HG02884 (cell line): ENCODE data around the gene ADAM23.

Source experiments
- ATAC-seq: cut with Tn5 transposase; IDR thresholded peaks from one replicate; pipeline ENCODE4 v1.9.1; 2021; ENCODE audit warnings: mild to moderate bottlenecking, moderate library complexity; ENCODE audit not compliant: unreplicated experiment

ADAM23 gene

DNA sequence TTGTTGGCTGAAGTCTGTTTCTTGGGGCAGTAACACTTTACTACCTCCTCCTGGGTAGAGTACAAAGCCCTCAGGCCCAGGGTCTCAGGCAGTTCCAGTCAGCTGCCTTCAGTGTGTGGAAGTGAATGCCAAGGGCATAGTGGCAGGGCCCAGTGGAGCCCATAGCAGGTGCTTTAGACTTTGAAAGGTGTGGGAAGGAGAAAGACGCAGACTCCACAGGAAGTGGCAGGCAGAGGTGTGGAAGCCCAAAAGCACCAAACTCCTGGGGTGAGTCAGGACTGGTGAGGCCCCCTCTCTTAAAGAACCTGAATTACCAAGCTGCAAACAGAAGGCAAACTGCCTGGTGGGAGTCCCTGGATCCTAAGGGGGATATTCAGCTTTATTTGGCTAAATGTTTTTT is 45.3 kb downstream of the ADAM23 start:
- ATAC-seq: no peak

DNA sequence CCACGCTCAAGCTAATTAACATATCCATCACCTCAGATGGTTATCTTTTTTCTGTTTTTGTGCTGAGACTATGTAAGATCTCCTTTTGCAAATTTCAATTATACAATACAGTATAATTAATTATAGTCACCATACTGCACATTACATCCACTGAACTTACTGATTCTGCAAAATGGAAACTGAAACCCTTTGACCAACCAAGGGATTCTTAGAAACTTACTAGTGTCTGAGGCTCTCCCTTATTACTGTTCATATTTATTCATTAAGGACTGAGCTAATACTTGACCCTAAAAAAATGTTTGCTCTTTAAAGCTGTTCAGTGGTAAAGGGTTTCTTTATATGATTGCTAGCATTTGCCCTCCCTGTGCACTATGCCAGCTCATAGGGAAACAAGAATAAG is 50.7 kb downstream of the ADAM23 start:
- ATAC-seq: no peak

DNA sequence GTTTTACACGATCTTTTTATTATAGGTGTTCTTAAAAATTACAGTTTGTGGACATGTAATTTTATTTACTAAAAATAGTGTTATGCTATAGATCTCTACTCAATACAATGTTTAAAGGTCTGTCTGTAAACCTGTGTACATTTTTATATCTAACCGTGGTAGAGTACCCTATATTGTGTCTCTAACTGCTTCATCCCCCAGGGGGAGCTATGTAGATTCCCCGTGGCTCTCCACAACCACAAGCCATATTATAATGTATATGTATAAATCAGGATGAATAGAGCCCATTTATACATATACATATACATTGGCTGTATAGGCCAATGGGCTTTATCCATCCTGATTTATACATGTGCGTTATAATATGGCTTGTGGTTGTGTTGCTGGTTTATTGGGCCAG is 59.4 kb downstream of the ADAM23 start:
- ATAC-seq: no peak

DNA sequence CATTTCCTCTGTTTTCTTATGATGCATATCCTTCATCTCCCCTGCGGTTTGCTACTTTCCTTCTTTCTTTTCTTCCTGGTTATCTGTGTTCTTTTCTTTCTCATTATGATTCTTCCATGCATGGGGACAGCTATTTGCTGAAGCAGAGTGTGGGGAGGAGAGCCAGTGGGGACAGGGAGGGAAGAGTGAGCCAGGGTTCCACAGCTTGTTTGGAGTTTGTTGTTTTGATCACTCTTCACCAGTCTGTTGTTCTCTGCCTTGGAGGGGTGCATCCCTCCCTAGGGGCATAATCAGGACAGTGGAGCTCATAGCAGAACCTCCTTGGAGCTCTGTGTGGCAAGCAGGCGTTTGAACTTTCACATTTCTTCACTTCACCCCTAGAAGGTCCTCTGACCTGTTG is 68.0 kb downstream of the ADAM23 start:
- ATAC-seq: no peak

DNA sequence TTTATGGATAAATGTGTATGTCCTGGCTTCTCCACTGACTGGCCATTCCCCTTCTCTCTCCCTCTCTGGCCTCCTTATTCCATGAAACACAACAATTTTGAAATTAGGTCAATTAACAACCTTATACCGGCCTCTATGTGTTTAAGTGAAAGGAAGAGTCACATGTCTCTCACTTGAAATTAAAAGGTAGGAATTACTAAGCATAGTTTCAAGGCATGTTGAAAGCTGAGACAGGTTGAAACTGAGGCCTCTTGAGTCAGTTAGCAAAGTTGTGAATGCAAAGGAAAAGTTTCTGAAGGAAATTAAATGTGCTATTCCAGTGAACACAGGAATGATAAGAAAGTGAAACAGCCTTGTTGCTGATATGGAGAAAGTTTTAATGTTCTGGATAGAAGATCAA is 69.7 kb downstream of the ADAM23 start:
- no peak for ATAC-seq

DNA sequence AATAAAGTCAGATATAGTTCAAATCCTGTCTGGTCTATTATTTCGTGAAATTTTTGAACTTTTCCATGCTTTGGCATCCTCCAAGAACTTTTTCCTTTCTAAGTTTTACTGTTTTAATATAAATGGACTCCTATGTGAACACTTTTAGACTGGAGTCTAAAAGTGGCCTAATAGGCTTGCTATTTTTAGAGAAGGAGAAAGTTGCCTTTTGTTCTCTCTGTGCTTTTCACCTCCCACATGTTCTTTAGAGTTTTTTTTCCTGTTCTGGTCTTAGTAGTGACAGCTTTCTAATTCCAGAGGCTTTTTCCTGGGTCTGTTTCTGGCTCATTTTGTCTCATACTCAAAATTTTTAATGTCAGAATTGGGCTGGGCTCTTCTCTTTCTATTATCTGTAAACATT is 72.2 kb downstream of the ADAM23 start:
- no peak for ATAC-seq

DNA sequence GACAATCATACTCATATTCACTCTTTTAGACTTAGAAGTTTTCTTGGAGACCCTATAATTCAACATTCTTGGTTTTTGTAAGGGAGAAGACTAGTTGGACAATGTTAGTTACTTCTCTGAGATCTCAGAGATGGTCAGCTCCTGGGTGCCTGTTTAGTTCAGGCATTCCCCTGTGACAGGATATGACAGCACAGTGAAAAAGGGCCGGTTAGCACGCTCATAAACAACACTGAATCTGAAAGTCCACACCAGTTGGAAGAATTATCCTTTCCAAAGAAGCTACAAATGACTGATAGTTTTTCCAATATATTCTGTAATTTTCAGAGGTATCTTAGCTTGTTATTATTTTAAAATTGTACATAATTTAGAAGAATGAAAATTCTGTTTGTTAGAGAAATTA is 75.7 kb downstream of the ADAM23 start:
- no peak for ATAC-seq

DNA sequence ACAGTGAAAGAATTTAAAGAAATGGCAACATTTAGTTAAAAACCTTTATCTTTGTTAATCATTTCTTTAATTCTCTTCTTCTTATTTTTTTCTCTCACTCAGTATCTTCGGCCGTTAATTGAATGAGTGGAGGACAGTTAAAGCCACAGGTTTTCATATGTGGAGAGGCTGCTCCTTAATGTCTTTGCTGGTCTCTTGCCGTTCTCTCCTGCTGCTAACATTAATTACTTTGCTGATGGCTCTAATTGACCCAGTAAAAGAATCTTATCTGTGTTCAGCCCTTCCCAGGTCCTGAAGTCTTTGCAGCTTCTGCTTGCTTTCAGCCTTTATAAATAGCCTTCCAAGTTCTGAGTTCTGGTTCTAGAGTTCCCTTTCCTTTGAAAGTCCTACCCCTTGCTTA is 77.1 kb downstream of the ADAM23 start:
- no peak for ATAC-seq

DNA sequence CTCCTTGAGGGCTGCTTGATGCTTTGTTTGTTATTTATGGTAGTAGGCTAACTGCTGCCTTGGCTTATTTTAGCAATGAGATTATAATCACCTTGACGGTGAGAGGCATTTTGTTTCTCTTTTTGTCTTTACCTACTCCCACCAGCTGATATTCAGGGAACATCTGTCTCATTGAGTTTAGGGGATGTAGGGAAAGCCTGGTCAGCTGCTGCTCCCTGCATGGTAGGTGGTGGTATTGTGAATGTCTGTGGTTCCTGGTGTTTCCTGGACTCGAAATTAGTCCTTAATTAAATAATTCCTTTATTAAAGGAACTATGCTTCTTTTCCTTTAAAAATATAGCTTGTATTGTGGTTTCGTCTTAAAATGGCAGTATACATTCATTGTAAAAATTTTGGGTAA is 77.8 kb downstream of the ADAM23 start:
- no peak for ATAC-seq

DNA sequence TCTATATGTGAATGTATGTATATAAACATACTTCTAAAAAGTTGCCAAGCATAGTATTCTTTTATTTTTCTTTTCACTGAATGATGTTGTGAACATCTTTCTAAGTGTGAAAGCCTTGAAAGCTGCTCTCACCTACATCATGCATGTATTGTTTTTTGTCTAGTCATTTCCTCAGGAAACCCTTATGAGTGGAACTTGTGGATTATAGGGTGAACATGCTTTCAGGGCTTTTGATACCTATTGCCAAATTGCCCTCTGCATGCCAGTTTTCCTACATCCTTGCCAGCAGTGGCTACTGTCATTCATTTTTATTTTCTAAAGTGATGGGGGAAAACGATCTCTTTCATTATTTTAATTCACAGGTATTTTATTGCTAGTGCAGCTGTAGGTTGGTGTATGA is 78.3 kb downstream of the ADAM23 start:
- no peak for ATAC-seq

DNA sequence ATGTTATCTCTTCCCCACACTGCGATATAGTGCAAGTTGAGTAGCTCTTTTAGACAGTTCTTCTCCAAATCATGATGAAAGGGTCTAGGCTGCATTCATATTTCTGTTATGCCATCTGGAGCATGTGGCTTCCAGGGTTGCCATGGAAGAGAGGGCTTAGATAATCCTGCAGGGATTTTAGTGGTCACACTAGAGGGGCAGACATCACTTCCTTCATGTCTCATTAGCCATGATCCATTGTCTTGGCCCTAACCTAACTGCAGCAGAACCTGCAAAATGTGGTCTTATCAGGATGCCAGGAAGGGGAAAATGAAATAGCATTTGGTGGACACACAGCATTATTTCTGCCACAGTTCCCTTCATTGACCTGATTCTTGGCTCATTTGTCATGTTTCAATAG is 83.1 kb downstream of the ADAM23 start:
- no peak for ATAC-seq

DNA sequence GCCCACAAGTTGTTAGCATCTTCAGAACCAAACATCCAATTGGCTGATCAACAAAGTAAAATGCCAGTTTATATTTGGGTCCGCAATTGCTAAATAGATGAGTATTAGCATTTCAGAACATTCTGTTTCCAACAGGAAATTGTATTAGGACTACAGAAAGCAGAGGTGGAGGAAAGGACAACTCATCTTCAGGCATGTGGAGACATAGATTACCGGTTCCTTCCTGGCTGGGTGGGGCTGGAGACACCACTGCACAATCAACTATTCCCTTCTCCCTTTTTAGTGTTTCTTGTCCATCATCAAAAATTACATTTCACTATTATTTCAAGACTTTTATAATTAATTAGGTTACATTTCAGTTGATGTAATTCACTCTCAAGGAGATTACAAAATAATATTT is 83.8 kb downstream of the ADAM23 start:
- no peak for ATAC-seq

DNA sequence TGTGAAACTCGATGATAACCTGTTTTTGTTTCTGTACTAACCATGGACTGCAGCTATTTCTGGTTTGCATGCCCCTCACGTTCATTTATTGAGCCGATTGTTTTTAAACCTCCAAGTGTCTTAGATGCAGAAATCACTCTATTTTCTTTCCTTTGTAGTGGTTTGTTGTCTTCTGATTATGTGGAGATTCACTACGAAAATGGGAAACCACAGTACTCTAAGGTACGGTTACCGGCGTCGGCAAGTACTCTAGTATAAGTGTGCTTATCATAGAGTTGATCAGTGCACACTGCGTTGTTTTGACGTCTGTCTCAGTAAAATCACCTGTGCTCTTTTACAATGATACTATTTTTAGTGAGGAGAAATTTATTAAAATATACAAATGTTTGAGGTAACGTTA is 87.4 kb downstream of the ADAM23 start:
- ATAC-seq: no peak

DNA sequence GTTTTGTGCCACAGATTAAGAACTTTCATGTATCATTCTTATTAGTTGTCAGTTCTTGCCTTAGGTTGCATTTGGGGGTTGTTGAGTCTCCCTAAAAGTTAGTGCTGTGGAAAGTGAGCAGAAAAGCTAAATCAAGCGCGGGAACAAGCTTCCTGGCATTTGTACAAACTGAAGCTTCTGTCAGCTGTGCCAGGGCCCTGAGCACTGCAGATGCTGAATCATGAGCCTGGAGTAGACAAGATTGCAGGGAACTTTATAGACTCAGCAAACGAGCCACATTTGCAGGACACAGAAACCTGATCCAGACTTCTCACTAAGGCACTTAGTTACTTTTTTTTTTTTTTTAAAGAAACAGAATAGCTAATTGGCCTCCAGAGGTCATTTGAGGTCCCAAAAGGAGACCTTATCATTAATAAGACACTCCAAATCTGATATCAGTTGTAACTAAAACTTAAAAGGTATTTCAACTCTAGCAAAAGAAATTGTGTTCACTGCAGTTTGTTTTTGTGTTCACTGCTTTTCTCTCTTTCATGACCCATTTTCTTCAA is 88.7 kb downstream of the ADAM23 start:
- no peak for ATAC-seq

DNA sequence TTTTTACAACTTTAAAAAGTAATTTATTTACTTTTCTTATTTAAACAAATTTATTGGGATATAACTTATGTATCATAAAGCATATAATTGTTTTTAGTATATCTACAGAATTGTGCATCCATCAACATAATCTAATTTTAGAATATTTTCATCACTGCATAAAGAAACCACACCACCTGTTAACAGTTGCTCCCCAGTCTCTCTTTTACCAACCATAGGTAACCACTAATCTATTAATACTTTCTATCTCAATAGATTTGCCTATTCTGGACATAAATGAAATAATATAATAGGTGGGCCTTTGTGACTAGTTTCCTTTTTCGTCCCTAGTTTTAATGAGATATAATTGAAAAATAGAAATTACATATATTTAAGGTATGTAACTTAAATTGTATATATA is 90.6 kb downstream of the ADAM23 start:
- no peak for ATAC-seq

DNA sequence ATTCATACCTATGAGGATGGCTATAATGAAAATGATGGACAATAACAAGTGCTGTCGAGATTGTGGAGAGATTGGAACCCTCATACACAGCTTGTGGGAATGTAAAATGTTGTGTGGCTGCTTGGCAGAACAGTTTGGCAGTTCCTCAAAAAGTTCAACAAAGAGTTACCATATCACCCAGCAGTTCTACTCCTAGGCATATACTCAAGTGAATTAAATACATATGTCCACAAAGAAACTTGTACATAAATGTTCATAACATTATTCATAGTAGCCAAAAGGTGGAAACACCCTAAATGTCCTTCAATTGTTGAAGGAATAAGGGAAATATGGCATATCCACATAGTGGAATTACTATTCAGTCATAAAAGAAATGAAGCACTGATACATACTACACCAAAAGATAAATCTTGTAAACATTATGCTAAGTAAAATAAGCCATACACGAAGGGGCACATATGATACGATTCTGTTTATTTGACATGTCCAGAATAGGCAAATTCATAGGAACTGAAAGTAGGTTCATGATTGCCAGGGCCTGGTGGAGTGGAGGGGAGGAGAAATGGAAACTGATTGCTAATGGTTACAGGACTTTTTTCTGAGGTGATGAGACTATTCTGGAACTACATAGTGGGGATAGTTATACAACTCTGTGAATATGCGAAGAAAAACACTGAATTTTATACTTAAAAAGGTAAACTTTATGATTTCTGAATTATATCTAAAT is 92.1 kb downstream of the ADAM23 start:
- ATAC-seq: no peak

DNA sequence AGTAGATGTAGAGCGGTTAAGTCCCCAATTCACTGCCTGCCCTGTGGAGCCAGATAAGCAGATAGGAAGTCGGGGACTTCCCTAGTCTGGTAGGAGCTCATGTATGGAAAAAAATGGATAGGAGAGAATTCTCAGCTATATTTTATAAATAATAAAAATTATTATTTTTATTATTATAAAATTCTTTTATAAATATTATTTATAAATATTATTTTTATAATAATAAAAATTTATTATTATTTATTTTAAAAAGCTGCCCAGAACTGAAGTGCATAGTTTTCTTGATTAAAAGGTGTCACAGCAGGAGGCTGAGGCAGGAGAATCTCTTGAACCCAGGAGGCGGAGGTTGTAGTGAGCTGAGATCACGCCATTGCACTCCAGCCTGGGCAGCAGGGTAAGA is 97.4 kb downstream of the ADAM23 start:
- no peak for ATAC-seq

DNA sequence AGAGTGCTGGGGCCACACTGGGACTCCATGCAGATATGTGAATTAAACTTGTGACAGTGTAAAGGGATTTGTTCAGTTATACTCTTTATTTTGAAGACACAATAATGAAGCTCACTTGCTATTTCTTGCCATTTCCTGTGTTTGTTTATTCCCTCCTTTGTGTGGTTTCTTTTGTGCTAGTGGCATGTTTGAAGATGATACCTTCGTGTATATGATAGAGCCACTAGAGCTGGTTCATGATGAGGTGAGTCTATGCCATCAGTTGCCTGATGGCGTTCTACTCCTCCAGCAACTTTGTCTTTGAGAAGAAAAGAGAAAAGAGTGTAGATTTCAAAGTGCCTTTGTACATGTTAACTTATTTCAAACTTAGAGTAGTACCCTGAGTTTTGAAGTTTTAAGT is 99.7 kb downstream of the ADAM23 start:
- no peak for ATAC-seq

DNA sequence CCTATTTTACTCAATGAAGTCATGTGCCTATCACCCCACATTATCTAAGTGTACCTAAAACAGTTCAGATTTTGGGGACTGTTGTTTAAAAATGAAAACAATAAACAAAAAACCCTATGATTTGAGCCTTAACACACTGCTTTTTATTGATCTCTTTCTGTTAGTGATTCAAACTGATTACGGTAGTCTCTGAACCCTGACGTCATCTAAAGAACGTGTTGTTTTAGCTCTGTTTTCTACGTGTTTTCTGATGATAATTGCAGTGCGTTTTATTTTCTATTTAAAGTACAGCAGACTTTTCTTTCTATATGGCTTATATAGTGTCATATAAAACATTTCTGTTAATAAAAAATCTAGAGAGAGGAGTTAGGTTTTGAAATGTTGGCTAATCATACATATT is 105.1 kb downstream of the ADAM23 start:
- no peak for ATAC-seq

DNA sequence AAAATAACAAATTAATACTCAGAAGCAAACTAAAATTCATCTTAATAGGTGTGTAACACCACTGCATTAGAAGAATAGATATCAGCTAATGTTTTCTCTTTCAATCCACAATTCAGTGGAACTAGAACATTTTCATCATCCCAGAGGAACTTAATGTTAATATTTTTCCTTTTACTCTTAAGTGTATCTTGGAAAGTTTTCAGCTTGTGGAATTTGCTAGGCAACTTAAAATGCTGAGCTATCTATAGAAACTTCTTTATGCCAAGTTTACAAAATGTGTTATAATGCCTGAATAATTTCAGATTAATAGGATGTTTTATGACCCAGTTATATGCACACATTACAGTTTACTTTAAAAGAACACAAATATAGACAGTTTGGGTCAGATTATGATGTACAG is 112.4 kb downstream of the ADAM23 start:
- ATAC-seq: no peak

DNA sequence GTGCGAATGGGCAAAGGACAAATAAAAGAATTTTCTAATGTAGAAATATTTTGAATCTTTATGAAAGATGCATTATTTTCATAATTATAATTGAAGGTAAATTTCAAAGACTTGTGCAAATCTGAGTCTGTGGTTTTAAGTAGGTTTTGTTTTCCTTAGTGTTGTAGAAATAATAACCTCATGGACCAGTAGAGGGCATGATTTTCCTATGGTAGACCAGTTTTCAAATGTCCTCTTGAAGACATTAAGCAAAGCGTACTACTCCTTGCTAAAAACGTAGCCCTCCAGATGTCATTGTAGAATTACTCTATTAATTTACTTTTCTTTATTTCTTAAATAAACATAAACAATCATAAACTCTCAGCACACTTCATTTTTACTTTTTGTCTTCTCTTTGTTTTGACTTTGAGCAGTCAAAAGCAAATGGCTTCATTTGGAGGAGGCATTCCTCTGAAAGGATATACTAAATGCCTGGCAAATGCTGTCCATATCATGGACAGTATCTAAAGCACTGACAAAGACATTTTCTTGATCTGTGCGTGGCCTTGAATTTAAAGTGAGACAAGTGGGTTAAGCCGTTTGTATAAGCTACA is 113.1 kb downstream of the ADAM23 start:
- ATAC-seq: no peak

DNA sequence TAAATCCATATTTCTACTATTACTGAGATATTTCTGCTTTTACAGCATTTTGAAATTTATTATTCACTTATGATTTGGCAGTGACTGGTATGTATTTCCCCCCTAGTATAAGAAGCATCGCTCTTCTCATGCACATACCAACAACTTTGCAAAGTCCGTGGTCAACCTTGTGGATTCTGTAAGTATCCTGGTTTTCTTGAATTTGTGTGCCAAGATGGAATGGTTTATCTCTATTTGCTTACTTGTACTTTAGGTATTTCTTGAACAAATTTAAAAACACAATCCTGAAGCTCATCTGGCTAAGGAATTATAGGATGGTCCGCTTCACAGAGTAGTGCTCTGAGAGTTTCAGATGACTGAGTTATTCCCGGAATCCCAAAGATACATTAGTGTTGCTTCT is 114.0 kb downstream of the ADAM23 start:
- ATAC-seq: no peak

DNA sequence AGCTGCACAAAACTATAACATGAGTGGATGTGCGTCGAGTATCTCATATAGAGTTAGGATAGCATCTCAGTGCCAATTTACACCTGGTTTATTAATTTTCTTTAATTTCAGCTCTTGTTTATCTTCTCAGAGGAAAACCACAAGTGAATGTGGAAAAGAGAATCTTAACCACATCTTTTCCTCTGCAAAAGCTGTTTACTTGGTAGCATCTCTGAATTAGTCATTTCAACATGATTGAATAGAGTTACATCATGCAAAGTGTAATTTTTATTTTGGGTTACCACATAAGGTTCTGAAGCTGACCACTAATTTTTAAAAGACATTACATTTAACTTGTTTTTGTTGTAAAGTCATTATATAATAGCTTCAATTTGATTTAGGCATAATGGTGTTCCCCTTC is 115.2 kb downstream of the ADAM23 start:
- ATAC-seq: no peak
